ENCODE results near the gene MBTPS2.
"Not testable (repeated sequence)": the region's sequence is repeated elsewhere in the genome, so short reads cannot be mapped to it uniquely, and the experiment has no call there.

The MBTPS2 gene

DNA sequence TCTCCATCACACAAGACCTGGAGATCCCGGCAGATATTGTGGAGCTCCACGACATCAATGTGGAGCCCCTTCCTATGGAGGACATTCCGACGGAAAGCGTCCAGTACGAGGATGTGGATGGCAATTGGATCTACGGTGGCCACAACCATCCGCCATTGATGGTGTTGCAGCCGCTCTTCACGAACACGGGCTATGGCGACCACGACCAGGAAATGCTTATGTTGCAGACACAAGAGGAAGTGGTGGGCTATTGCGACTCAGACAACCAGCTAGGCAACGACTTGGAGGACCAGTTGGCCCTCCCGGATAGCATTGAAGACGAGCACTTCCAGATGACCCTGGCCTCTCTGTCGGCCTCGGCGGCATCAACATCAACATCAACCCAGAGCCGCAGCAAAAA is 17.1 kb downstream of the MBTPS2 start:
- in situ Hi-C loops (cut with HindIII; ENCODE audit: low sequenced_read_pairs): no loop called here

DNA sequence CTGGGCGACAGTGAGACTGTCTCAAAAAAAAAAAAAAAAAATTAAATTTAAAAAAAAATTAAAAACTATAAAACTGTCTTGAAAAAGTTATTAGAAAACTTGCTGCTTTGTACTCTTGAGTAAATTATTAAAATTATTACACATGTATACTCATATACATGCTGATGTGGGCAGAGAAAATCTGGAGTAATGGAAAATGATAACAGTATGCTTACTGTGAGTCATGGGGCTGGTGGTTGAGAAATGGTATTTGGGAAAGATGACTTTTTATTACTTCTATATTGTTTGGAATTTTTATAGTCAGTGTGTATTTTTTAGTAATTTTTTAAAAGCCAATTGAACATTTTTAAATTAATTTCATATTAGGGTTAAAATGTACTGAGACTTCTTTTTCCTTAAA is 23.8 kb downstream of the MBTPS2 start:
- in situ Hi-C loops (cut with HindIII; ENCODE audit: low sequenced_read_pairs): no loop called here

DNA sequence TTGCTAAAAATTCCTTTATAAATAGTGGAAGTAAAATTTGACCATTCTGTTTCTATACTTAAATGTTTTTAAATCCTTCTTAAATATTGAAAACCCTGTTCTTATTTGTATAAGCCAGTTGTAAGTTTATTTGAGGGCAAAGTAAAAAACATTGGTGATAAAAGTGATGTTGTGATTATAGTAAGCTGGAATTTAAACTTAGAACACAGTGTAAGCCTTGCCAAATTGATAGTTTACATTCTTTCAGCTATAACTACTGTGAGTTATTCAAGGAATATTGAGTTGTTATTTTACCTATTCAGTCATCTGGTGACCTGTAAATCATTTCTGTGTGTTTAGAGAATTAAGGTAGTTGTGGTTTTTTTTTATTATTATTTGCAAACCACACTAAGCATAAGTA is 26.0 kb downstream of the MBTPS2 start:
- in situ Hi-C loops (cut with HindIII; ENCODE audit: low sequenced_read_pairs): no loop called here

DNA sequence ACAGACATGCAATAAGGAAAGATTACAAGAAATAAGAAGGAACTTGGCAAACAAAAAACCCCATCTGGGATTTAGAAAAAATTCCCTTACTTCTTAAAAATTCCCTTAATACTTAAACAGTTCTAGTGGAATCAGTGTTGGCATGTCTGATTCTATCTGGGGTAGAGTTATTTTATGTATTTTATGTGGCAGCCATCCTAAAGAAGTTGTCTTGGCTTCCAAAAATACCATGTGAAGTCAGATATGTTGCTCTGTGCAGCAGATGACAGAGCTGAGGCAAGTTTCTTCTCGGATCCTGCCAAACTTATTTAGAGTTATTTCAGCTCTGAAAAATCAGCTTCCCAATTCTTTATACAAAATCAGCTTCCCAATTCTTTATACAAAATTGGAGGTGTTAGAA is 31.1 kb downstream of the MBTPS2 start:
- in situ Hi-C loops (cut with HindIII; ENCODE audit: low sequenced_read_pairs): no loop called here

DNA sequence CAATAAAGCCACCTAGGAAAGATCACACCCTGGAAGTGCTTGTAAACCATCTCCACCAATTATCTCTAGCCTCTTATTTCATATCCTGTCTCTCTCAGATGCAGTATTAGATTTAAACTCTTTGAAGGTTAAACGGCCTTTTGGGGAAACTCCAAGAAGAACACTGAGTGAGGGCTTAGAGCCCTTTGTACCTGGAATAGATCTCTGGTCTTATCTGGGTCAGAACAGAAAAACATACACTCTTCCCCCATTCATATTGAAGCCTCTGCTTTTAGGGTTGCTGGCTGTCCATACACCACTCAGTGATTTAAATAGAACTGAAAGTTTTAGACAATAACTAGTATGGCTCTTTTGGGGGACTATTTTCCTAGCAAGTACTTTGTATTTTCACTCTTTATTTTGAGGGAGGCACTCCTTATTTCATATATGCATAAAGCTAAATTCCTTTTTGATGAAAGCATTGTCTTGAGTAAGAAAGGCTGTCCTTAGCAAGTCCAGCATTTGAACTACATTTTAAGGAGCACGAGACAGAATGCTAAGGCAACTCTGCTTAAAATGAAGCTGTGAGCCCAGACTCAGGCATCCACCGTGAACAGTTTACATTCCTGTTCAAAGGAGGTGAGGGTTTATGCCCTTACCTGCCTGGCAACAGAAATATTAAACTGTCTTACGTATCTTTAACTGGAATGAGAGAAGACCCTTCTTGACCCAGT is 33.8 kb downstream of the MBTPS2 start:
- in situ Hi-C loops (cut with HindIII; ENCODE audit: low sequenced_read_pairs): no loop called here

DNA sequence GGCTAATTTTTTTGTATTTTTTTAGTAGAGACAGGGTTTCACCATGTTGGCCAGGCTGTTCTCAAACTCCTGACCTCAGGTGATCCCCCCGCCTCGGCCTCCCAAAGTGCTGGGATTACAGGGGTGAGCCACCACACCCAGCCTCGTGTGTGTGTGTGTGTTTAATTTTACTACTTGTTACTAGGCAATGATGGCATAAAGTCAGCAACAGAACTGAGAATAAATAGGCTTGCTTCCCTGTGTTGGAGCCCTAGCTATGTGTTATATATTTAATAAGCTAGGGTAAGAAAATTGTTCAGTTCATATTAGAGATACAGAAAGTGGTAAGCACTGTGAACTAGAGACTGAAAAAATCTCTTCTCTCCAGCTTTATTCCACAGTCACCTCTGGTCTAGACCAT is 34.8 kb downstream of the MBTPS2 start:
- in situ Hi-C loops (cut with HindIII; ENCODE audit: low sequenced_read_pairs): not testable (repeated sequence)

DNA sequence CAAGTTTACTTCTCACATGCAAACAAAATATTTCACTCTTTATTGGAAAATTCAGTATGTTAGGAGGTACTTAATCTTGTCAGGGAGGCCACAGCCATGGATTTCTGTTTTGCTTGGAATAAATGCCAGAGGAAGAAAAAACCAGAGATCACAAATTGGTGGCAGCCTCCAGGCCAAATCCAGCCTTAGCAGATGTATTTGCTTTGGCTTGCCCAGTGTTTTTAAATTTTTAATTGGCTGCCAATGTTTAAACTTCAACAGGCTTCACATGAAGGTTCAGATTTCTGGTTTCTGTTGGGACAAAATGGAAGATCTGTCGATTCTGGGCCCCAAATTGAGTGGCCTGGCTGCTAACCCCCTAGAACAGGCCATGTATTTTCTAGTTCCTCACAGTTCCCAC is 35.6 kb downstream of the MBTPS2 start:
- in situ Hi-C loops (cut with HindIII; ENCODE audit: low sequenced_read_pairs): no loop called here

DNA sequence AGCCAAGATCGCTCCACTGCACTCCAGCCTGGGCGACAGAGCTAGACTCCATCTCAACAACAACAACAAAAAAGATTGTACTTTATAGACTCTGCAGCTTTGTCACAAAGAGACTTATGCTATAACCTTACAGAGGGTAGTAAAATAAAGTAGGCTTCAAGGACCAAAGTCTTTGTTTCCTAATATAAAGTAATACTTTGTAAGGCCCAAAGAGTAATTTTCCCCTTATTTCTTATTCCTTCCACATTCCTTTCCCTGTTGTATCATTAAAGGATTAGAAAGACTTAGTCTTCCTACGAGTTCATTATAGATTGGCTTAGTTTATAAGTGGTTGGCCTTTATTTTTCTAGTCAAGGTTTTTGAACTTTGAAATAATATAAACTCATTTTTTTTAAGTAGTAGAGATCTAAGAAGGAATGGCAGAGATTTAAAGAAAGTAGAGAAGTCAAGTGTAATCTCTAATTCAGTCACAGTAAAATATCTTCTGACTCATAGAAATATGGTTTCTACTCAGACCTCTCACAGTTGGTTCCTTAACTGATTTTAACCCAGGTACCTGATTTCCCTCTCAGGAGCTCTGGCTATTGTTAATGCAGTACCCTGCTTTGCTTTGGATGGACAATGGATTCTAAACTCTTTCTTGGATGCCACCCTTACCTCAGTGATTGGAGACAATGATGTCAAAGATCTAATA is 42.6 kb downstream of the MBTPS2 start:
- in situ Hi-C loops (cut with HindIII; ENCODE audit: low sequenced_read_pairs): no loop called here

DNA sequence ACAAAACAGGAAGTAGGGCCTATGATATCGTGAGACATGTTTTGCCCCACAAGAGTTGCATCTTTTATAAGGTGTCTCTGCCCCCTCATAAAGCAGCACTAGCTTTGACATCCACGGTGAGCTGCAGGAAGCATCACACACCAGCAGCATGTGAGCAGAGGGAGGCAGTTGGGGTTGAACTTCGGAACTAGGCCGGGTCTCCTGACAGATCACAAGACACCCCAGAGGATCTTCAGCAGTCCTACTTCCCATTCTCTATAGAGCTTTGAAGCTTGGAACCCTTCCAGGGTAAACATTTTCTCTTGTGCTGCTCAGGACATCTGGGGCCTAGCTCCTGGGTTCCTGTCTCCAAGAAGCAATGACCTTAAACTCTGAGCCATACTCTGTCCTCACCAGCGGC is 43.8 kb downstream of the MBTPS2 start:
- in situ Hi-C loops (cut with HindIII; ENCODE audit: low sequenced_read_pairs): no loop called here

DNA sequence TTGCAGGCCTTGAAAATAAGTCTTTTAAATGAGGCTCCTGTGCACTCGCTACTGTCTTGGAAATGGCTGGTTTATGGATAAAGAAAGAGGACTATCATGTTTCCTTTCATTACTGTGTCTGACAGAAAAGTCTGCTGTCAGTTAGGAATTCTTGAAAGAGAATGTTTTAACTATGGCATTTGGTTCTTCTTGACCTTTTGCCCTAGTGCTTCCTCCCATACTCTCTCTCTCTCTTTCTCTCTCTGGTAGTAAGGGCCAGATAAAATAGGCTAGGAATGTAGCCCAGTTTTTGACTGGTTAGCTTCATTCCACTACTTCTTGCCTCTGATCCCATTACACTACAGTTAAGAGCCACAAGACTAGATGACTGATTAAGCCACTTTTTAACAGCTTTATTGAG is 46.2 kb downstream of the MBTPS2 start:
- in situ Hi-C loops (cut with HindIII; ENCODE audit: low sequenced_read_pairs): no loop called here

DNA sequence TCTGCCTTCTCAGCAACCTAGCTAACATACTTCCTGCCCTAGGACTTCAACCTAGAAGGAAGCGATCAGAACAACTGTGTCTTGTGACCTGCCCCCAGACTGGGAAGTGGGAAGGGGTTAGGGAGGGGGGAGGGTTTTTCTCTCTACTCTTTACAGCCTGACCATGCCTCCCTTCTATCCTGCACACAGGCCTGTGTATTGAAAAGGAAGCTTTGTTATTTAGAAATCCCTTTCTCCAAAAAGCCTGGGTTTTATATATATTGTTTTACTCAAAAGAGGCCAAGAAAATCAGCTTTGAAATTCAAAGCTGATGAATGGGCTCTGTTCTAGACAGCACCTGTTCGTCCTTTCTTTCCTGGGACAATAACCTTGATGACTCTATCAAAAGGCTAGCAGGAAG is 65.9 kb downstream of the MBTPS2 start:
- in situ Hi-C loops (cut with HindIII; ENCODE audit: low sequenced_read_pairs): loop anchor here (5.0 kb wide), 1 partner anchor 72 kb away; no protein-coding TSS in a partner anchor

DNA sequence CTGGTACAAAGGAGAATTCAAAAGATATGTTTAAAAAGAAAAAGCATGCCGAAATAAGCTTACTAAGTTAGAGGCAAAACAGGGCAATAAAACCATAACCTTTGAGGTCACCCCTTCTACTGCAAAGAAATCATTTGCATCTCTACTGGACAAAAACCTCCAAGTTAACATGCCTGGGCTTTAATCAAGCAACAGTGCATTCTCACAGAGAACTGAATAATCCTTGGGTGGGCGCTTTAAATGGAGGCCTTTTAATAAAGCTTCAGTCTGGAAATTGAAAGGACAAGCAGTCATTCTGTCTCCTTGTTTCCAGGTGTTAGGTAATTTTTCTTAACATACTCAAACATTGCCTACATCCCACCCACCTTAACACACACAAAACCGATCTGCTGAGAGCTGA is 66.5 kb downstream of the MBTPS2 start:
- in situ Hi-C loops (cut with HindIII; ENCODE audit: low sequenced_read_pairs): loop anchor here (5.0 kb wide), 1 partner anchor 71 kb away; no protein-coding TSS in a partner anchor

DNA sequence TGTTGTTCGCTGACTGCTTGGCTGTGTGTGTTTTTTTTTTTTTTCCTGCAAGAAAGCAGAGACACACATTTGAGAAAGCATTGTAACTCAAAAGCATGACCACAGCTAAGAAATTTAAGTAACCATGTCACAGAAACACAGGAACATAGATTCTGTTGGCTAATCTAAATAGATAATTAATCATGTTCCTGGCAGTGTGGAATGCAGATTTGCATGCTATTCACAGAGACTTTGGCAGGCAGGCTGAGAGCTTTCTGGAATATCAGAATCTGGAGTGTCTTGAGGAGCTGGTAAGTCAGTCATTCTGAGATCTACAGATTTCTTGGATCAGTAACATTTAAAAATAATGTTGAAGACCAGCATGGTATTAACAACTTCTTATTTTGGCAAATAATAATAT is 67.8 kb downstream of the MBTPS2 start:
- in situ Hi-C loops (cut with HindIII; ENCODE audit: low sequenced_read_pairs): loop anchor here (5.0 kb wide), 1 partner anchor 70 kb away; no protein-coding TSS in a partner anchor

DNA sequence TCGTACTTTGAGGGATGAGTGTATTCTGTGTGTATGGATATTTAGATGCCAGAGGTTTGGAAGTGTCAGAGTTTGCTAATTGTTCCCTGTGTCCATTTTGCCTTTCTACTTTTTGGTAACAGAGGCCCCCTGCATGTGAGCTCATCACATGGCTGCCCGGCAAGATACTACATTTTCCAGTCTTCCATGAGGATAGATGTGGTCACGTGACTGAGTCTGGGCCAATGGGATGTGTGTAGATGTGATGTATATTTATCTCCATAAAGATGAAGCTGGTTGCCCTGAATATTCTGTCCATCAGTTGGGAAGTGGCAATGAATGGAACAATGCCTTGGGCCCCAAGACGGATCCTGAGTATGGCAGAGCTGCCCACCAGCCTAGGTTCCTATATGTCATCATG is 72.1 kb downstream of the MBTPS2 start:
- in situ Hi-C loops (cut with HindIII; ENCODE audit: low sequenced_read_pairs): no loop called here

DNA sequence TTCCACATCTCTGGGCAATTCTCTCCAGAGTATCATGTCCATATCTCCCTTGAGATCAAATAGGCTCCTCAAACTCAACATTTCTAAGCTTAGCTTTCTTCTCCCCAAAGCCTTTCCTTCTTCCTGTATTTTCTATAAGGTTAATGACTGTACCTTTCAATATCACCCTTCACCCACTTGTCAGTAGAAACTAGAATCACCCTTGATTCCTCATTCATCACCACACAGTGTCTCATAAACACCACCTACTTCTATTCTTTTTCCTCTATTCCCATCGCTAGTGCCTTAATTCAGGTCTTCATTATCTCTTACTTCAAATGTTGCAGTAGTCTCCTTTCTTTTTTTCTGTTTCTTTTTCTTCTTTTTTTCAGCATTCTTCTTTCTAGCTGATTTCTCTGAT is 72.8 kb downstream of the MBTPS2 start:
- in situ Hi-C loops (cut with HindIII; ENCODE audit: low sequenced_read_pairs): no loop called here

DNA sequence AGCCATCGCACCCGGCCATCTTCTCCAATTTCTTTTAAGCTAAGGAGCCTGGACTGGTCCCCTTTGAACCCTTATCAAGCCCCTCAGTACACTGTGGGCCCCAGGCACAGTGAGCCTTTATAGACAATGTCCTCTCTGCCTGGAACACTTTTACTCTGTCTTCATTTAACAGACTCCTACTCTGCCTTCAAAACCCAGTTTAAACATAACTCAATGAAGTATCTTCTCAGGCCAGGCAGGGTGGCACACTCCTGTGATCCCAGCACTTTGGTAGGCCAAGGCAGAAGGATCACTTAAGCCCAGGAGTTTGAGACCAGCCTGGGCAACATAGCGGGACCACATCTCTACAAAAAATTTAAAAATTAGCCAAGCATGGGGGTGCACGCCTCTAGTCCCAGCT is 73.6 kb downstream of the MBTPS2 start:
- in situ Hi-C loops (cut with HindIII; ENCODE audit: low sequenced_read_pairs): no loop called here

DNA sequence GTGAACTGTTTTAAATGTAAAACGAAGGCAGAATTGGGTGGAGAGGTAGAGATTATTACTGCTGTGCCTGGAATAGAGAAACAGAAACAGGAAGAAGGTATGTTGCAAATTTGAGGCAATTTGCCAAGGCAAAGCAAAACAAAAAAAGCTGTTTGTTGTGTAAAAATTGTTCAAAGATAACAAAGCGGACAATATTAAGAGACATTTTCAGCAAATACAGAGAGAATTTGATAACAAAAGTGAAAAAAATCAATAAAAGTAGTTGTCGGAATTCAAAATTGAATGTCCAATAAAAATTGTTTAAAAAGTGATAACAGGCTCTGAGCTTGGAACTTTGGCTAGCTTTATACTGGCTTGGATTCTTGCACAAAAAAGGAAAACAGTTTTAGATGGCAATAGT is 86.7 kb downstream of the MBTPS2 start:
- in situ Hi-C loops (cut with HindIII; ENCODE audit: low sequenced_read_pairs): no loop called here

DNA sequence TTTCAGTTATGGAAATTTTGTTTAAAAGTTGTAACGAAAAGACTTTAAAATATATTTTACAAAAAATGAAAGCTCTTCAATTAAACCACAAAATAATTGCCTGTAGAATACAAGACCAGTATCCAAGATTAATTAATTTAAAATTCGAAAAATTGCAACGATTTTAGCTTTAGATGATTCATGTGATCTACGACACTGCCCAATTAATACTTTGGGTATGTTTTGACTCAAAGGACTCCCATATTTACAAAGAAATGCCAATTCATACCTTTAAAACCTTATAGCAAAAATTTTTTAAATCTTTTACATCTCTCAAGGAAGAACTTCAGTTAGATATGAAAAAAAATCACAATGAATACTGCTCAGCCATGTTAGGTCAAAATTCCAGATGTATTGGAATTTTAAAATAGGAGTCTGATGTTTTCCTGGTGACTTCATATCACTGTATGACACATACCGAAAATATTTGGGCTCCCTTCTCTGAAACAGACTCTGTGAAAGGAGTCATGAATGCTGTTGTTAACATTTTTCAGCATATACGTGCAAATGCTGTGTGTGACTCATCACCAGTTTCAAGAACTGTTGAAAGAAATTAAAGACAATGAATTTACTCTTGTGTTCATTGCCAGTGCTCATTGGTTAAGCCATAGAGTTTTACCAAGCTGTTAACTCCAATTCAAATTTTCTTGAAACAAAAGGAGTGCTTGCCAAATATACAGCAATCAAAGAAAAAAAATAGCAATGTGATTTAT is 87.3 kb downstream of the MBTPS2 start:
- in situ Hi-C loops (cut with HindIII; ENCODE audit: low sequenced_read_pairs): no loop called here

DNA sequence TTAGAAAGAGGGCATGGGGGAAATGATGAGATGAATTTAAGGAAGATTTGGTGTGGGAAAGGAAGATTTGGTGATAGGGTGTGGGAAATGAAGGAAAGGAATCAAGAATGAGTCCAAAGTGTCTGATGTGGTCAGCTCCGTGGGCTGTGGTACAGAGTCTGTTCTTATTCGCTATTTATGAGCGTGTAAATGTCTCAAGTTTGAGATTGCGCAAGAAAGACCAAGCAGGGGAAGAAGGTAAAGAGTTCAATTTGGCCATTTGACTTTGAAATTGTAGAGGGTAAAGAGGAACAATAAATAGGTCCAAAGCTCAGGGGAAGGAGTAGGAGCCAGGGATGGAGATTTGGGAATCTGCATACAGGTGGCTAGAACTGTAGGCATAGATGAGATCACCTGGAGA is 89.8 kb downstream of the MBTPS2 start:
- in situ Hi-C loops (cut with HindIII; ENCODE audit: low sequenced_read_pairs): no loop called here

DNA sequence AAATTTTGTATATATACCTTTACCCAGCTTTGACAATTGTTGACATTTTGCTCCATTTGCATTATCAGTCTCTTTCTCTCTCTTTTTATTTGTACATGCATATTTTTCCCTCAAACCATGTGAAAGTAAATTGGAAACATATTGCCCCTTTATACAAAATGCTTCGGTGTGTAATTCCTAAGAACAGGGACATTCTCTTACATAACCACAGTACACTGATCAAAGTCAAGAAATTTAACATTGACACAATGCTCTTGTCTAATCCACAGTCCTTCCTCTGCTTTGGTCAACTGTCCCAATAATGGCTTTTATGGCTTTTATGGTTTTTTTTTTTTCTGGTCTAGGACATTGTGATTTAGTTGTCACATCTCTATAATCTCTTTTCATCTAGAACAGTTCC is 91.6 kb downstream of the MBTPS2 start:
- in situ Hi-C loops (cut with HindIII; ENCODE audit: low sequenced_read_pairs): no loop called here

DNA sequence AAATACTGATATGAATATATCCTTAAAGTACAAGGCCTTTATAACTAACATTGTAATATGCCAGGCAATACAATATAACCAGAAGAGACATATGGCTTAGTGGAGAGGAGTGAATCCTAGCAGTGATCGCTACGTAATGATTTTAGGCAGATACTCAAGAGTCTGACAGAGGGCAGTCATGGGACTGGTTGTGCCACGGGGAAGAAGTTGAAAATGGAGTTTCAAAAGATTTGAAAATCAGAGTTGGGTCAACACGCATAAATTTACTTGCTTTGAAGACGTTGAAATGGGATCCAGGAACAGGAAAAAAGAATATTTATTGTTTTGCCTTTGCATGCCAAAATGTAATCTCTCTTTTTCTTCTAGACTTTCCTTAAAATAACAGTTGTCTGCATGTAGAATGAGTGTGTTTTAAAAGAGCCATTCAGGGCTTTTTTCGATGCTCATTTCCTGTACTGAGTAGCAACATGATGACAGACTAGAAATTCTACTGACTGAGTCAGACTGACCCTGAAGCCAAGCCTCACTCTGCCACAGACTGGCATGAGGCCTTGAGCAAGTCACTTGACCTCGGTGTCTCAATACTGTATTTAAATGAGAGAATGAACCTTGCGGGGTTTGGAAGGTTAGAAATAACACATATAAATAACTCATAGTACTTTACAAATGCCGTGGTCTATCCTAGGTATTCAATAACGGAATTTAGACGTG is 93.0 kb downstream of the MBTPS2 start:
- in situ Hi-C loops (cut with HindIII; ENCODE audit: low sequenced_read_pairs): no loop called here
